ENCODE measurements around the gene CRTC3. TPM values are rescaled to one million over a fixed set of nuclear protein-coding genes. Genes with fewer than 3 reads are reported as not detected.

The CRTC3 gene
- total and polyA plus RNA-seq, 2 of the 4 experiments (the other 2 are of a cell fraction), result 4.7 to 14.8 TPM

GRCh38 chr15:90553248-90553745 is 23.6 kb downstream of the CRTC3 start:
- Histone ChIP-seq H2AK9ac (replicated peaks; ENCODE audit: low read depth, low read length, poor library complexity) (no peak overlapping the region), H4K8ac (ENCODE audit: low read depth in 2 of 2, low read length in 2 of 2) (peak overlapping the region in 1 of 2 experiments; percentile 22; a peak in 1 of 4 replicates), H3K9me1 (ENCODE audit: insufficient read depth, low read length) (peaks cover 20% of the 10 kb centered on the region), H3K14ac (replicated peaks; ENCODE audit: low read depth, low read length) (peak overlapping the region; percentile 18), H3K79me1 (ENCODE audit: low read depth in 1 of 2, low read length in 2 of 2) (peaks cover 38 to 57% of the 10 kb centered on the region in 2 experiments), H2AK5ac (ENCODE audit: low read depth, low read length) (no peak overlapping the region; the same call in 1 of the 2 replicates), H3K9ac (ENCODE audit: low read depth, low read length) (no peak overlapping the region; the same call in 1 of the 2 replicates), H3K4me1 (ENCODE audit: control insufficient read depth, insufficient read depth, low read length) (peaks cover 26% of the 10 kb centered on the region), H3K9me3 (ENCODE audit: control insufficient read depth, insufficient read depth, low read length) (no peaks in the 10 kb centered on the region), H3K27ac (ENCODE audit: insufficient read depth, low read length) (peak overlapping the region; percentile 93; the same call in 1 of the 2 replicates), H2BK15ac (ENCODE audit: low read depth, low read length) (no peak overlapping the region; the same call in 2 of the 3 replicates), H4K91ac (ENCODE audit: insufficient read depth, low read depth, low read length) (0 out of 2 replicates have a peak overlapping the region, but pooled peaks have one; percentile 36), H2AFZ (replicated peaks; ENCODE audit: low read length, poor library complexity) (no peak overlapping the region), H2BK5ac (ENCODE audit: low read depth, low read length, poor library complexity, severe bottlenecking) (peak overlapping the region; percentile 95), H4K5ac (ENCODE audit: low read depth, low read length) (no peak overlapping the region), H3K4me3 (ENCODE audit: insufficient read depth, low read depth, low read length) (no peak overlapping the region), H3K4ac (ENCODE audit: low read depth, low read length) (peak overlapping the region; percentile 45; the same call in 1 of the 2 replicates), H4K20me1 (ENCODE audit: insufficient read depth, low read length) (peaks cover 11% of the 10 kb centered on the region; the same call in 1 of the 2 replicates), H3K4me2 (ENCODE audit: low read depth, low read length) (peak overlapping the region; percentile 70), H3K18ac (ENCODE audit: low read depth, low read length) (peak overlapping the region; percentile 81; the same call in 1 of the 2 replicates), H3K56ac (ENCODE audit: extremely low read depth, insufficient read depth, low read length) (no peak overlapping the region), H2BK20ac (ENCODE audit: low read depth, low read length) (peak overlapping the region; percentile 20; the same call in 1 of the 2 replicates), H3K23ac (ENCODE audit: low read depth, low read length) (no peak overlapping the region), H3K36me3 (ENCODE audit: control insufficient read depth, insufficient read depth, low read length) (peaks cover 12% of the 10 kb centered on the region), H3K27me3 (ENCODE audit: control insufficient read depth, insufficient read depth, low read length) (no peaks in the 10 kb centered on the region), H2BK120ac (ENCODE audit: low read depth, low read length) (peak overlapping the region; percentile 40; the same call in 1 of the 2 replicates)
- dilution Hi-C loops (cut with HindIII; ENCODE audit: low sequenced_read_pairs, unreplicated experiment), result no loop called here
- TF ChIP-seq BHLHE40 (IDR thresholded peaks at IDR 0.05; ENCODE audit: low read depth, low read length) (no peak), USF2 (IDR thresholded peaks at IDR 0.05; ENCODE audit: low read depth, low read length) (peak; percentile 64; the same call in 1 of the 2 replicates), CEBPB (IDR thresholded peaks at IDR 0.05; ENCODE audit: low read depth, low read length) (peak; percentile 74; the same call in 1 of the 2 replicates)
- TF ChIP-seq, protein P1, sequence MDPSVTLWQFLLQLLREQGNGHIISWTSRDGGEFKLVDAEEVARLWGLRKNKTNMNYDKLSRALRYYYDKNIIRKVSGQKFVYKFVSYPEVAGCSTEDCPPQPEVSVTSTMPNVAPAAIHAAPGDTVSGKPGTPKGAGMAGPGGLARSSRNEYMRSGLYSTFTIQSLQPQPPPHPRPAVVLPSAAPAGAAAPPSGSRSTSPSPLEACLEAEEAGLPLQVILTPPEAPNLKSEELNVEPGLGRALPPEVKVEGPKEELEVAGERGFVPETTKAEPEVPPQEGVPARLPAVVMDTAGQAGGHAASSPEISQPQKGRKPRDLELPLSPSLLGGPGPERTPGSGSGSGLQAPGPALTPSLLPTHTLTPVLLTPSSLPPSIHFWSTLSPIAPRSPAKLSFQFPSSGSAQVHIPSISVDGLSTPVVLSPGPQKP (IDR thresholded peaks at IDR 0.05; ENCODE audit: borderline replicate concordance, low read depth, low read length), result no peak
- in situ Hi-C loops (cut with MboI; ENCODE audit: low sequenced_read_pairs), result no loop called here
- DNase-seq (peak; percentile 91), ATAC-seq (ENCODE audit: low read depth) (peak; percentile 51)
- ChIA-PET POLR2A (ENCODE audit: unreplicated experiment) (no interaction called here), CTCF (no interaction called here)
- no CpG with 5 or more reads among the region's 7 CpGs for WGBS, 2 experiments (ENCODE audit: extremely low coverage in 2 of 2, insufficient read length in 1 of 2)
- TSS peak; percentile 8 for BruUV-seq (replicated peaks)
- intact Hi-C loops (cut with micrococcal nuclease), result no loop called here
